Adipocyte (in vitro differentiated cells): ENCODE measurements around the gene ARMC5.

Experiments used
- DNase-seq: peaks from one replicate; pipeline ENCODE4 v3.0.0-alpha.2; 2015; ENCODE audit warnings: low read depth
- H3K27me3 ChIP-seq: replicated peaks from 2 replicates; pipeline ENCODE4 v1.7.0; 2013; ENCODE audit warnings: mild to moderate bottlenecking, low read length, moderate library complexity; ENCODE audit not compliant: control insufficient read depth, insufficient read depth
- H3K36me3 ChIP-seq: 2 replicates; pipeline ENCODE4 v1.7.0; 2013; ENCODE audit warnings: low read length, mild to moderate bottlenecking, moderate library complexity; ENCODE audit not compliant: control insufficient read depth, insufficient read depth, severe bottlenecking
- H3K4me1 ChIP-seq: 2 replicates; pipeline ENCODE4 v1.7.0; 2013; ENCODE audit warnings: mild to moderate bottlenecking, low read length, moderate library complexity; ENCODE audit not compliant: control insufficient read depth, insufficient read depth
- H3K4me3 ChIP-seq: 2 replicates; pipeline ENCODE4 v1.7.0; 2013; ENCODE audit warnings: mild to moderate bottlenecking, low read length, moderate library complexity
- H3K9ac ChIP-seq: 2 replicates; pipeline ENCODE4 v1.7.0; 2013; ENCODE audit warnings: mild to moderate bottlenecking, low read length, moderate library complexity
- H3K9me3 ChIP-seq: 2 replicates; pipeline ENCODE4 v1.7.0; 2013; ENCODE audit warnings: mild to moderate bottlenecking, low read length, moderate library complexity; ENCODE audit not compliant: control insufficient read depth

Gene ARMC5

GRCh38 chr16:31473264-31473984, 14.1 kb downstream of the ARMC5 start:
- DNase-seq: no peak
- Histone ChIP-seq H3K9ac (no peak overlapping the region), H3K9me3 (no peaks in the 10 kb centered on the region), H3K36me3 (peaks cover 21% of the 10 kb centered on the region), H3K4me3 (peak overlapping the region; percentile 87), H3K27me3 (no peaks in the 10 kb centered on the region), H3K4me1 (peaks cover 27% of the 10 kb centered on the region)

GRCh38 chr16:31474173-31474714, 14.9 kb downstream of the ARMC5 start:
- peak; percentile 25 for DNase-seq
- H3K27me3 ChIP-seq: no peaks in the 10 kb centered on the region

GRCh38 chr16:31474773-31475738, 15.8 kb downstream of the ARMC5 start:
- peaks cover 21% of the 10 kb centered on the region for H3K36me3 ChIP-seq
- peaks cover 27% of the 10 kb centered on the region for H3K4me1 ChIP-seq
- no peak overlapping the region for H3K4me3 ChIP-seq
- peak overlapping the region; percentile 19 for H3K9ac ChIP-seq
- H3K9me3 ChIP-seq: no peaks in the 10 kb centered on the region
- H3K27me3 ChIP-seq: no peaks in the 10 kb centered on the region
- no peak for DNase-seq

More at GRCh38 chr16:31474173-31474714, 14.9 kb downstream of the ARMC5 start:
- H3K9ac ChIP-seq: peak overlapping the region; percentile 19
- H3K36me3 ChIP-seq: peaks cover 21% of the 10 kb centered on the region
- H3K4me3 ChIP-seq: no peak overlapping the region
- no peaks in the 10 kb centered on the region for H3K9me3 ChIP-seq
- peaks cover 27% of the 10 kb centered on the region for H3K4me1 ChIP-seq

GRCh38 chr16:31475946-31476302, 16.6 kb downstream of the ARMC5 start:
- no peak for DNase-seq
- peaks cover 3% of the 10 kb centered on the region for H3K27me3 ChIP-seq
- H3K36me3 ChIP-seq: peaks cover 21% of the 10 kb centered on the region
- H3K9ac ChIP-seq: no peak overlapping the region
- H3K4me1 ChIP-seq: peaks cover 27% of the 10 kb centered on the region
- H3K4me3 ChIP-seq: no peak overlapping the region
- H3K9me3 ChIP-seq: no peaks in the 10 kb centered on the region

GRCh38 chr16:31476303-31477219, 17.3 kb downstream of the ARMC5 start:
- Histone ChIP-seq H3K4me1 (peaks cover 22% of the 10 kb centered on the region), H3K9ac (no peak overlapping the region), H3K9me3 (no peaks in the 10 kb centered on the region), H3K36me3 (peaks cover 21% of the 10 kb centered on the region), H3K27me3 (peaks cover 8% of the 10 kb centered on the region), H3K4me3 (no peak overlapping the region)
- DNase-seq: no peak

GRCh38 chr16:31477220-31478216, 18.2 kb downstream of the ARMC5 start:
- H3K36me3 ChIP-seq: peaks cover 21% of the 10 kb centered on the region
- no peak for DNase-seq
- H3K27me3 ChIP-seq: peaks cover 8% of the 10 kb centered on the region
- no peak overlapping the region for H3K9ac ChIP-seq
- no peak overlapping the region for H3K4me3 ChIP-seq
- peaks cover 17% of the 10 kb centered on the region for H3K4me1 ChIP-seq
- H3K9me3 ChIP-seq: no peaks in the 10 kb centered on the region

- no peak overlapping the region for H3K9ac ChIP-seq
- peaks cover 12% of the 10 kb centered on the region for H3K27me3 ChIP-seq
- no peak for DNase-seq
- no peaks in the 10 kb centered on the region for H3K9me3 ChIP-seq
- H3K4me1 ChIP-seq: peaks cover 7% of the 10 kb centered on the region
- H3K36me3 ChIP-seq: peaks cover 21% of the 10 kb centered on the region
- no peak overlapping the region for H3K4me3 ChIP-seq
These were observed 19.7 kb downstream of the ARMC5 start for GRCh38 chr16:31478956-31479355.

- DNase-seq: no peak
- no peaks in the 10 kb centered on the region for H3K4me1 ChIP-seq
- H3K9me3 ChIP-seq: no peaks in the 10 kb centered on the region
- no peak overlapping the region for H3K4me3 ChIP-seq
- H3K36me3 ChIP-seq: peaks cover 18% of the 10 kb centered on the region
- H3K9ac ChIP-seq: no peak overlapping the region
- H3K27me3 ChIP-seq: peaks cover 13% of the 10 kb centered on the region
These were observed 20.4 kb downstream of the ARMC5 start for GRCh38 chr16:31479751-31480150.

- H3K27me3 ChIP-seq: peaks cover 23% of the 10 kb centered on the region
- no peak for DNase-seq
These were observed 21.7 kb downstream of the ARMC5 start for GRCh38 chr16:31480851-31481536.

More at GRCh38 chr16:31480851-31481536, 21.7 kb downstream of the ARMC5 start:
- Histone ChIP-seq H3K9me3 (no peaks in the 10 kb centered on the region), H3K4me3 (no peak overlapping the region), H3K4me1 (no peaks in the 10 kb centered on the region), H3K9ac (no peak overlapping the region), H3K36me3 (peaks cover 9% of the 10 kb centered on the region)
